ENCODE measurements around the gene SLC37A1.

DNA sequence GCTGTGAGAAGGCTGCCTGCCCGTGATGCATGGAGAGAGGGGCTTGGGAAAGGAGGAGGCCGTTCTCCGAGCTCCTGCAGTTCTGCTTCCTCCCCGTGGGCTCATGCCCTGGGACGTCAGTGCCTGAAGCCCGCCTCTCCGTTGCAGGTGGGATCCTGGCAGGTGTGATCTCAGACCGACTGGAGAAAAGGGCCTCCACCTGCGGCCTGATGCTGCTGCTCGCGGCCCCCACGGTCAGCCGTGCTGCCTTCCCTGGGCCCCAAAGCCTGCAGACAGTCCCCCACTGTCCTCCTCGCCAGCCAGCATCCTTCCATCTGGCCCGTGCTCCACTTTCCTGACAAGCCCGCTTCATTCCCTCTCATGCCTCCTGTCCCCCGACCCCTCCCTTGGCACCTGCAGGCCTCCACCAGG lies 50.9 kb downstream of the SLC37A1 start:
- TF ChIP-seq, protein P1, sequence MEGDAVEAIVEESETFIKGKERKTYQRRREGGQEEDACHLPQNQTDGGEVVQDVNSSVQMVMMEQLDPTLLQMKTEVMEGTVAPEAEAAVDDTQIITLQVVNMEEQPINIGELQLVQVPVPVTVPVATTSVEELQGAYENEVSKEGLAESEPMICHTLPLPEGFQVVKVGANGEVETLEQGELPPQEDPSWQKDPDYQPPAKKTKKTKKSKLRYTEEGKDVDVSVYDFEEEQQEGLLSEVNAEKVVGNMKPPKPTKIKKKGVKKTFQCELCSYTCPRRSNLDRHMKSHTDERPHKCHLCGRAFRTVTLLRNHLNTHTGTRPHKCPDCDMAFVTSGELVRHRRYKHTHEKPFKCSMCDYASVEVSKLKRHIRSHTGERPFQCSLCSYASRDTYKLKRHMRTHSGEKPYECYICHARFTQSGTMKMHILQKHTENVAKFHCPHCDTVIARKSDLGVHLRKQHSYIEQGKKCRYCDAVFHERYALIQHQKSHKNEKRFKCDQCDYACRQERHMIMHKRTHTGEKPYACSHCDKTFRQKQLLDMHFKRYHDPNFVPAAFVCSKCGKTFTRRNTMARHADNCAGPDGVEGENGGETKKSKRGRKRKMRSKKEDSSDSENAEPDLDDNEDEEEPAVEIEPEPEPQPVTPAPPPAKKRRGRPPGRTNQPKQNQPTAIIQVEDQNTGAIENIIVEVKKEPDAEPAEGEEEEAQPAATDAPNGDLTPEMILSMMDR (IDR thresholded peaks at IDR 0.05) = no peak
- TF ChIP-seq POLR2A (IDR thresholded peaks at IDR 0.05) = no peak
